Fibroblast of mammary gland (primary cell): ENCODE measurements around the gene NCR3LG1.

Experiments
- DNase-seq: peaks from one replicate; pipeline ENCODE4 v3.0.0-alpha.2; 2010; ENCODE audit warnings: low read depth
- H3K4me3 ChIP-seq: 2 replicates; pipeline ENCODE4 v1.5.1; 2011; ENCODE audit warnings: low read depth, mild to moderate bottlenecking, low read length, moderate library complexity; ENCODE audit not compliant: control insufficient read depth
- CTCF ChIP-seq: conservative IDR thresholded peaks from 2 replicates; pipeline ENCODE4 v1.5.1; 2011; ENCODE audit warnings: low read depth, low read length, inconsistent platforms; ENCODE audit not compliant: control insufficient read depth, insufficient read depth

The NCR3LG1 gene

GRCh38 chr11:17381156-17381555, 29.6 kb downstream of the NCR3LG1 start:
- peak; percentile 31 for DNase-seq
- no peak overlapping the region for H3K4me3 ChIP-seq

GRCh38 chr11:17382046-17382728, 30.6 kb downstream of the NCR3LG1 start:
- DNase-seq = peak; percentile 69
- no peak overlapping the region for H3K4me3 ChIP-seq
- TF ChIP-seq CTCF = no peak

More at GRCh38 chr11:17381156-17381555, 29.6 kb downstream of the NCR3LG1 start:
- no peak for TF ChIP-seq CTCF

- no peak for TF ChIP-seq CTCF
- H3K4me3 ChIP-seq = no peak overlapping the region
- DNase-seq = no peak
Observed at GRCh38 chr11:17383461-17383860, 31.9 kb downstream of the NCR3LG1 start.

GRCh38 chr11:17384002-17384511, 32.5 kb downstream of the NCR3LG1 start:
- DNase-seq = peak; percentile 87
- no peak overlapping the region for H3K4me3 ChIP-seq
- TF ChIP-seq CTCF = peak; percentile 90

- DNase-seq = no peak
- no peak overlapping the region for H3K4me3 ChIP-seq
- no peak for TF ChIP-seq CTCF
Observed at GRCh38 chr11:17385492-17385891, 33.9 kb downstream of the NCR3LG1 start.

GRCh38 chr11:17385926-17386325, 34.3 kb downstream of the NCR3LG1 start:
- no peak for TF ChIP-seq CTCF

More at GRCh38 chr11:17385926-17386325, 34.3 kb downstream of the NCR3LG1 start:
- H3K4me3 ChIP-seq = no peak overlapping the region
- DNase-seq = no peak
